GM13977 (cell line): ENCODE results near the gene TTLL6.
A peak's percentile ranks its signal among the peaks of the same experiment; 100 is the strongest.

Experiments
- DNase-seq: peaks from one replicate; pipeline ENCODE4 v3.0.0; 2012; ENCODE audit warnings: low spot score
- CTCF ChIP-seq: IDR thresholded peaks from 2 replicates; pipeline ENCODE4 v1.5.1; 2012; ENCODE audit warnings: mild to moderate bottlenecking, control low read depth; ENCODE audit not compliant: insufficient read depth; ENCODE audit errors: extremely low read depth, missing control alignments
- in situ Hi-C: fragments of 300-500 bp; cut with MboI; formaldehyde crosslinking; loops from one replicate; pipeline ENCODE4 v1.12.0; 2022; ENCODE audit warnings: low sequenced_read_pairs, low pct_unique_long_range_greater_than_20kb, mixed read lengths, inconsistent platforms; ENCODE audit not compliant: unreplicated experiment

TTLL6 gene

GRCh38 chr17:48816774-48817590 is at the start of gene TTLL6:
Gene TTLL6, minus strand, starts transcription at chr17:48817229. Its CDS starts 157 bp downstream, at chr17:48817072.
- DNase-seq: peak; percentile 91
- TF ChIP-seq CTCF: no peak
- in situ Hi-C loops: loop anchor here (5.0 to 25.0 kb wide), 2 partner anchors 60 to 220 kb away; no protein-coding TSS in a partner anchor

GRCh38 chr17:48860456-48860855 is 43.4 kb upstream of the TTLL6 start:
- in situ Hi-C loops: no loop called here
- DNase-seq: no peak
- no peak for TF ChIP-seq CTCF

GRCh38 chr17:48860034-48860433 is 43.0 kb upstream of the TTLL6 start:
- TF ChIP-seq CTCF: no peak
- in situ Hi-C loops: no loop called here
- DNase-seq: no peak

GRCh38 chr17:48856122-48856821 is 39.2 kb upstream of the TTLL6 start:
- TF ChIP-seq CTCF: no peak
- no peak for DNase-seq
- in situ Hi-C loops: no loop called here

- in situ Hi-C loops: no loop called here
- TF ChIP-seq CTCF: no peak
Measured at GRCh38 chr17:48854774-48855476, 37.9 kb upstream of the TTLL6 start.

GRCh38 chr17:48850792-48851323 is 33.8 kb upstream of the TTLL6 start:
- no peak for DNase-seq
- no peak for TF ChIP-seq CTCF
- in situ Hi-C loops: no loop called here

More at GRCh38 chr17:48854774-48855476, 37.9 kb upstream of the TTLL6 start:
- no peak for DNase-seq
